BE2C (cell line): ENCODE measurements around the gene MSANTD2.

Source experiments
- DNase-seq: peaks from one replicate; pipeline ENCODE4 v3.0.0-alpha.2; 2020
- H3K27me3 ChIP-seq: fragments of 250-450 bp; sonication (Bioruptor Pico); 2 replicates; pipeline ENCODE4 v1.5.1; 2020; ENCODE audit warnings: mild to moderate bottlenecking
- H3K36me3 ChIP-seq: fragments of 250-450 bp; sonication (Bioruptor Pico); 2 replicates; pipeline ENCODE4 v1.5.1; 2020; ENCODE audit warnings: mild to moderate bottlenecking
- H3K4me1 ChIP-seq: fragments of 250-450 bp; sonication (Bioruptor Pico); 2 replicates; pipeline ENCODE4 v1.5.1; 2020
- H3K4me3 ChIP-seq: 2 replicates; pipeline ENCODE4 v1.5.1; 2011; ENCODE audit warnings: low read depth, low read length
- H3K9me3 ChIP-seq: fragments of 250-450 bp; sonication (Bioruptor Pico); 2 replicates; pipeline ENCODE4 v1.5.1; 2020
- CTCF ChIP-seq: IDR thresholded peaks from 2 replicates; pipeline ENCODE4 v1.5.1; 2012; ENCODE audit warnings: mild to moderate bottlenecking, low read depth, low read length

Gene MSANTD2

GRCh38 chr11:124749912-124750311, 50.3 kb downstream of the MSANTD2 start:
- no peaks in the 10 kb centered on the region for H3K9me3 ChIP-seq
- peaks cover 64% of the 10 kb centered on the region for H3K27me3 ChIP-seq
- H3K4me3 ChIP-seq, result no peak overlapping the region
- no peak for DNase-seq
- no peaks in the 10 kb centered on the region for H3K4me1 ChIP-seq
- no peaks in the 10 kb centered on the region for H3K36me3 ChIP-seq
- TF ChIP-seq CTCF, result no peak

- no peak for TF ChIP-seq CTCF
- no peak overlapping the region for H3K4me3 ChIP-seq
- no peaks in the 10 kb centered on the region for H3K4me1 ChIP-seq
- DNase-seq, result no peak
- no peaks in the 10 kb centered on the region for H3K36me3 ChIP-seq
- no peaks in the 10 kb centered on the region for H3K9me3 ChIP-seq
- peaks cover 64% of the 10 kb centered on the region for H3K27me3 ChIP-seq
These were observed 51.5 kb downstream of the MSANTD2 start for GRCh38 chr11:124748481-124749343.

- Histone ChIP-seq H3K4me1 (no peaks in the 10 kb centered on the region), H3K27me3 (peaks cover 64% of the 10 kb centered on the region), H3K9me3 (no peaks in the 10 kb centered on the region), H3K4me3 (no peak overlapping the region), H3K36me3 (no peaks in the 10 kb centered on the region)
- TF ChIP-seq CTCF, result no peak
- no peak for DNase-seq
These were observed 52.1 kb downstream of the MSANTD2 start for GRCh38 chr11:124748100-124748418.

DNA sequence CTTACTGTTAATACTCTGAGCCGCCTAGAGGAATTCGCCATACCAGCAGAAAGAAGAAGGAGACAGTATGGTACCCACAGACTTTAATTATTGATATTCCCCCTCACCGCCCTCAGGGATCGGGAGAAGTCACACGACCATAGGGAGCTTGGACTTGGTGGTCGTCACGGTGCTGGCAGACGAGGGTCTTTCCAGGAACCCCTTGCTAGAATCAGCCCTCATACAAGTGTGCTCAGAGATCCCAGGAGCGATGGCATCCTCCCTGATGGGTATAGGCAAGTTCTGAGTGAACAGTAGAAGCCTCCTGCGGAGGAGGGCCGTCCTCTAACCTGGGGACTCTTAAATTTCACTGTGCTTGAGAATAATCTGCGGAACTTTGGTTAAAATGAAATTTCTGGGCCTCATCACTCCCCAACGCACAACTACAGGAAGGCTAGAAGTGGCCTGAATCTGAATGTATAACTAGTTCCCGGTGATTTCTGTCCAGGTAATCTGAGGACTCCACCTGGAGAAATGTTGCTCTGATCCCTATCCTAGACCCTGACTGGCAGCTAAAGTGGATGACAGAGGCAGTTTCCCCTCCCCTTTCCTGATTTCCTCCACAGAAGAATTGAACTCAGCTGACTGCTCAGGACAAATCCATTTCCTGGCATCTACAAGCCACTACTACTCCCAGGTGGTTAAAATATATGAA, 52.7 kb downstream of the MSANTD2 start:
- DNase-seq, result no peak
- H3K4me3 ChIP-seq, result no peak overlapping the region
- no peaks in the 10 kb centered on the region for H3K4me1 ChIP-seq

GRCh38 chr11:124746621-124747243, 53.5 kb downstream of the MSANTD2 start:
- no peaks in the 10 kb centered on the region for H3K36me3 ChIP-seq
- no peaks in the 10 kb centered on the region for H3K9me3 ChIP-seq
- peaks cover 54% of the 10 kb centered on the region for H3K27me3 ChIP-seq
- TF ChIP-seq CTCF, result peak; percentile 56
- H3K4me3 ChIP-seq, result peak overlapping the region; percentile 63
- peak; percentile 76 for DNase-seq
- H3K4me1 ChIP-seq, result no peaks in the 10 kb centered on the region

More for the DNA sequence above, 52.7 kb downstream of the MSANTD2 start:
- no peak for TF ChIP-seq CTCF
- H3K36me3 ChIP-seq, result no peaks in the 10 kb centered on the region
- peaks cover 61% of the 10 kb centered on the region for H3K27me3 ChIP-seq
- H3K9me3 ChIP-seq, result no peaks in the 10 kb centered on the region
